Measurements from ENCODE around the gene TUBB2A.
"Not testable (repeated sequence)": the region's sequence is repeated elsewhere in the genome, so short reads cannot be mapped to it uniquely, and the experiment has no call there.

TUBB2A gene

DNA sequence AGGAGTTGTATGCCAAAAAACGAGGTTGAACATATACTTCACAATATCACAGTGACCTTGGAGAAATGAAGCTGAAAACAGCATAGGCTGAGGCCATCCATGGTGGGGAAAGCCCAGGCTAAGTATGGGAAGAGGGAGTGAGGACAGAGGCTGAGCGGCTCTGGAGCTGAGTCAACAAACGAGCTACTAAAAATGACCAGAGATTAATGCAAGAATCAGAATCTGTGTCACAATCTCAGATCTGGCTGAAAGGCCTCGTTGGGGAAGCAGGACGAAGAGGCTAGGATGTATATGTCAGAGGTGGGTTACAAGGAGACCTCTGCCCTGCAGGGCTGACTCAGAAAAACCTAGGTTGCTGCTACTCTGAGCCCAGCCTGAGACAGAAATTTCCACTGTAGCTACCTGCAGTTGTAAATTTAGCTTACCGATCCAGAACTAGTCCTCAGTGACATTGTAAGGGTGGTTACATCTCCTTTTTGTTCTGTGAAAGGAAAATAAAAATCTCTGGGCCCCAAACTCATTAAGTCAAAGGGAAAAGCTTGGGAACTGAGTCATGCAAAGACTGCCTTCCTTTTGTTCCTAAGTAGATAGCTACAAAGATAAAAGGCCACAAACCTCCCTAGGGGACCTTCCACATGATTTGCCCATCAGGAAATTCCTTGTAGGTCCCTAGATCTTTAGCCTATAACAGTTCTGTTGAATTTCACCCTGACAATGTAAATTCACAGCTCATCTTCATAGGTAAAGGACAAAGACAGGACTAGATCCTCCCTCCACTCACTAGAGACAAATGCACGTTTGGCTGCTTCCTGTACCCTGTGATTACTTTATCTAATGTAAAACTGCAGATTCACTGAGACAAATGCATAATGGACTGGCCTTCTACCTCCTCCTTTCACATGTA is 8.5 kb upstream of the TUBB2A start:
- DNase-seq (ENCODE audit: low read depth) = no peak

DNA sequence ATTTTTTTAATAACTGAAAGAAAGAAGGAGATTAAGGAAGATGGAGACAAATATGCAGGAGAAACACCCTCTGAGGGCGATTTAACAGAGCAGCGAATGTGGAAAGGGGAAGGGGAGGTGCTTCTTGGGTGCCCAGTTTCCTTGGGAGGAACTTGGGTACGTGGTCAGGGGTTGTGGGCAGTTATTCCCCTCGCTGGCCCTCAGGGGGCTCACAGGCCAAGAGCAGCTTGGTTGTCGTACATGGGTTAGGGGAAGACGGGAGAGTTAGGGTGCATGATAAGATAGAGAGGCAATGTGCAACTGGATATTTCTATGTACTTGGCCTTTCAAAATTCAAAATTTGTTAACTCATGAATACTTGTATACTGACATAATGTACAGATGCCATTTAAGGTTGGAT is 7.0 kb upstream of the TUBB2A start:
- H3K4me3 ChIP-seq (ENCODE audit: low read length) = no peak overlapping the region
- TF ChIP-seq, protein P1, sequence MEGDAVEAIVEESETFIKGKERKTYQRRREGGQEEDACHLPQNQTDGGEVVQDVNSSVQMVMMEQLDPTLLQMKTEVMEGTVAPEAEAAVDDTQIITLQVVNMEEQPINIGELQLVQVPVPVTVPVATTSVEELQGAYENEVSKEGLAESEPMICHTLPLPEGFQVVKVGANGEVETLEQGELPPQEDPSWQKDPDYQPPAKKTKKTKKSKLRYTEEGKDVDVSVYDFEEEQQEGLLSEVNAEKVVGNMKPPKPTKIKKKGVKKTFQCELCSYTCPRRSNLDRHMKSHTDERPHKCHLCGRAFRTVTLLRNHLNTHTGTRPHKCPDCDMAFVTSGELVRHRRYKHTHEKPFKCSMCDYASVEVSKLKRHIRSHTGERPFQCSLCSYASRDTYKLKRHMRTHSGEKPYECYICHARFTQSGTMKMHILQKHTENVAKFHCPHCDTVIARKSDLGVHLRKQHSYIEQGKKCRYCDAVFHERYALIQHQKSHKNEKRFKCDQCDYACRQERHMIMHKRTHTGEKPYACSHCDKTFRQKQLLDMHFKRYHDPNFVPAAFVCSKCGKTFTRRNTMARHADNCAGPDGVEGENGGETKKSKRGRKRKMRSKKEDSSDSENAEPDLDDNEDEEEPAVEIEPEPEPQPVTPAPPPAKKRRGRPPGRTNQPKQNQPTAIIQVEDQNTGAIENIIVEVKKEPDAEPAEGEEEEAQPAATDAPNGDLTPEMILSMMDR (conservative IDR thresholded peaks at IDR 0.05; ENCODE audit: low read depth, low read length) = no peak
- DNase-seq (ENCODE audit: low read depth) = no peak

More for the DNA sequence above, 8.5 kb upstream of the TUBB2A start:
- no peak overlapping the region for H3K4me3 ChIP-seq (ENCODE audit: low read length)
- TF ChIP-seq, protein P1 (conservative IDR thresholded peaks at IDR 0.05; ENCODE audit: low read depth, low read length) = no peak

DNA sequence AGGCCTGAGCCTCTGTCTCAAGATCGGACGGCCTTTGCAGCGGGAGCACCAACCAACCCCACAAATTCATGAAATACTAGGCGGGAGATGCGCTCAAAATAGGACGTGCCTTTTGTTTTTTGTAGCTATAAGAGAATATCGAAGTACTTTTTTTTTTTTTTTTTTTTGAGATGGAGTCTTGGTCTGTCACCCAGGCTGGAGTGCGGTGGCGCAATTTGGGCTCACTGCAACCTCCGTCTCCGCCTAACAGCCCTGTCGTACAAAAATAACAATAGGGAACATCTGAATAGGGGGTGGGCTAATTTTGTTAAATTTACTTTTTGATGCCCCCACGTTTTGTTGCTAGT is 5.9 kb upstream of the TUBB2A start:
- no peak for DNase-seq (ENCODE audit: low read depth)
- TF ChIP-seq, protein P1 (conservative IDR thresholded peaks at IDR 0.05; ENCODE audit: low read depth, low read length) = no peak
- peak overlapping the region; percentile 48 for H3K4me3 ChIP-seq (ENCODE audit: low read length)

DNA sequence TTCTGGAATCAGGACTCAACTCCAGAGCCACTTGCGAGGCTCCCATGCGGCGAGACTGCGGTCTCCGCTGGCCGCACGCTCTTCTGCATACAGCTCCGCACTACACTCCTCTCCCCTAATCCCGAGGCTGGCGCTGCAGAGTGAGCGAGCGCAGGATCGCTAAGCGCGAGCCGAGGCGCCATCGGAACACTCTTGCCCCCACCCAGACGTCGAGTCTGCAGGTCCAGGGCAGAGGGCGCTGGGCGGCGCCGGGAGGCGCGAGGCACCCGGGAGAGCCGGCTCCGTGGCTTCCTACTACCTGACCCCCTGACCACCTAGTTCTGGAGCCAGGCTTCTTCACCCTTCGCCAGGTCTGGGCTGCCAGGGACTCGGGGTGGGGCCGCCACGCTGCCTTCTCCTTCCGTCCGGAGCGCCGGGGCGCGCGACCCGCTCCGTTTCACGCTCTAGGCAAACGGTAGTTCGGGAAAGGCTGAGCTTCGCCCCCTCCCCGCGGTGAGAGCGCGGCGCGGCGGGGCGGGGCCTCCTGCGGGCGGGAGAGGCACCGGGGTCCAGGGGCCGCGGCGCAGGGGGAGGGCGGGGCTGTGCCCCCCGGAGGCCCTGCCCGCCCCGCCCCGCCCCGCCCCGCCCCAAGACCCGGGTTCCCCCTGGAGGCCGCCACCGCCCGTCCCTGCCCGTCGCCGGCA is 5.4 kb upstream of the TUBB2A start:
- DNase-seq (ENCODE audit: low read depth) = peak; percentile 54
- TF ChIP-seq, protein P1 (conservative IDR thresholded peaks at IDR 0.05; ENCODE audit: low read depth, low read length) = peak; percentile 25
- peak overlapping the region; percentile 64 for H3K4me3 ChIP-seq (ENCODE audit: low read length)

DNA sequence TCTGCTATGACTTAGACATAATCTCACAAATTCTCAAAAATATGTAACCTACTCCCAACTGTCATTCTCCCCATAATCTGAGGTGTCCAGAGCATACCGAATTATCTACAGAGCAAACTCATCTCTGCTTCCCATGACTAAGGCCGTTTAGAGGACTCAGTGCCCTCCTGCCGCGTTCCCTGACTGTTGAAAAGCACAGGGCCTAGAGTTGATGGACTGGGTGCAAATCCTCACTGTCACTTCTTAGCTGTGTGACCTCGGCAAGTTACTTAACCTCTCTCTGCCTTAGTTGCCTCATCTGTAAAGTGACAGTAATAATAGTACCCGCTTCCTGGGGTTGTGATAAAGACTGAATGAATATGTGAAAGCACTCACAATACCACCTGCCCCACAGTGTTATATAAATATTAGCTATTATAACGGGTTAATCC is 4.7 kb upstream of the TUBB2A start:
- H3K4me3 ChIP-seq (ENCODE audit: low read length) = peak overlapping the region; percentile 64
- TF ChIP-seq, protein P1 (conservative IDR thresholded peaks at IDR 0.05; ENCODE audit: low read depth, low read length) = no peak
- DNase-seq (ENCODE audit: low read depth) = no peak

DNA sequence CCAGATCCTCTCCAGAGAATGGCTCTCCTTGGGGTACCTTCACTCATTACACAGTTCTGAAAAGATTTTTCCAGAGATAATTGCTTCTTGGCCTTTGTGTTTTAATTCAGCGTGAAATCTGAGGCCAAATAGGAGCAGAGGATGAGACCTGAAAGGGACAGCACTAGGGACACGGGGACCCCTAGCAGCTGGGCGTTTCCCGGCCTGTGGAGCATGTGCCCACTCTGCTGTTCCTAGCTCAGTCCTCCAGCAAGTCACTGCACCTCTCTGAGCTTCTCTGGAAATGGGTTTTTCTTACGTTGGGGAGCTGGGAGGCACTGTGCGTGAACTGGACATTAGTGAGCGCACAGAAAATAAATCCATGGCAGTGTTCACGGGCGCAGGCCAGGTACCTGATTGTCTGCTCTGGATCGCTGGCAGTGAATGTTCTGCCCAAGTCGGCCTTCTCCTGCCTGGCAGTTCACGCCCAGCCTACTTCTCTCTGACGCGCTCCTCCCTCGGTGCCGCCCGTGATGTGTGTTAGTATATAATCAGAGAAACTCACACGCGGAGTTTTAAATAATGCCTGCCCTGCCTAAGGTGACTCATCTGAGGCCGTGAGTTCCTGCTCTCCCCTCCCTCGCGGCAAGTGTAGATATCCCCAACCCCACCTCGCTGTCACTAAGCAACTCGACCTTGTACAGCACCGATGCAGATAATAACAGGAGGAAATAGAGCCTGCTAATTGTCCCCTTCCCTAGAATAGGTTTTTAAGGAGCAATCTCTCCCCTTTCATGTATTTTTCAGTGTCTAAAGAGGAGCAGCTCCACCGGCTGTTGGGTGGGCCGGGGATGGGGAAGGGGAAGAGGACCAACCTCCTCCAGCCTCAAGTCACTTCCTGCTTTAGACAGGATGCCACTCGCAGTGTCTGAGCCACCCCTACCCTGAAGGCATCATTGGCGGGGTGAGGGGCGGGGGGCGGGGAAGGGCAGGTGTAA is 2.7 kb upstream of the TUBB2A start:
- no peak for DNase-seq (ENCODE audit: low read depth)
- no peak overlapping the region for H3K4me3 ChIP-seq (ENCODE audit: low read length)
- TF ChIP-seq, protein P1 (conservative IDR thresholded peaks at IDR 0.05; ENCODE audit: low read depth, low read length) = no peak

DNA sequence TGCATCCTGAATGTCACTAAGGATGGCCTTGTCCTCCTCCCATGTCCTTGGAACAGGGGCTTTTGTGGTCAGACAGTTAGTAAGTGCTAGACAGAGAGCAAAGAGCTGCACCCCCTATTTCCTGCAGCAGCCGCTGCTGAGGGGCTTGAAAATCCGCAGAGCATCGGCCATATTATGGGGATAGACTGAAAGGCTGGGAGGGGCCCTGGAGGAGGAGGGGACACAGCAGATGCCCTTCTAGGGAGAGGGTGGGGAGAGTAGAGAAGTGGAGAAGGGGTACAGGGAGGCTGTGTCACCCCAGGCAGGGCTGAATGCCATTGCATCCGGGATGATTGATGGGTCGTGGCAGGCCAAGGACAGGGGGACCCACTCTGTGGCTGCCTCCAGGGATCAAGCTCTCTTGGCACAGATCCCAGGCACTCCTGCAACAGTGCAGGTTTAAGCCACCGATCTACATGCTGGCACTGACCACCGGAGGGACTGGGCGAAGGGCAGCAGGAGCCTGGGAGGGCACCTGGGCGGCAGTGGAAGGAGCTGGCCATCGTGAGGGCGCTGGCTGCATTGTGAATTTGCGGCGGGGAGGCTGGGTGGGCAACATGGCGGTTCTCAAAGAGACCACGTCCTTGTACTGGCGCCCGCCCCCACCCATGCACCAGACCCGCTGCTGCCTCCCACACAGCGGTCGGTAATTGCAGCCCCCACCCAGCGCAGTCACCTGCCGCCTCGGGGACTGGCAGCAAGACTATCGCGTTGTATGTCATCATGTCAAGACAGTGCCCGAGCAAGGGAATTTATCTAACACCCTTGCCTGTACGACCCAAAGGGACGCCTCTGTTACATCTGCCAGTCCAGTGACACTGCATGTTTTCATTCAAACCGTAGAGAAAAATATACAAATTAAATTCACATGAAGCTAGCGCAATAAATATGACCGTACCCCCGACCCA is 887 bp downstream of the TUBB2A start:
- not testable (repeated sequence) for DNase-seq (ENCODE audit: low read depth)
- peak overlapping the region; percentile 90 for H3K4me3 ChIP-seq (ENCODE audit: low read length)

DNA sequence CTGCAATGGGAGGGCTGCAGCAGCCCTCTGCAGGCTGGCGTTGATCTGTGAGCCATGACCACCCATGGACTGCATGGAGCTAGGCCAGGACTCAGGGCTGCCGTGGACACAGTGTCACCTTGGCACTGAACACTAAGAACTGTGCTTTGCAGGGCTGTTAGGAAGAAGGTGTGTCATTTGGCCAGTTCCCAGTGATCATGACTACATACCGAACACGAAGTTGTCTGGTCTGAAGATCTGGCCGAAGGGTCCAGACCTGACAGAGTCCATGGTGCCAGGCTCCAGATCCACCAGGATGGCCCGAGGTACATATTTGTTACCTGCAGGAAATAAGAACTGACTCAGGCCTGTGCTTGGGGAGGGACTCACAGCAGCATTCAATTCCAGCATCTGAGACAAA is 1.9 kb downstream of the TUBB2A start:
- not testable (repeated sequence) for H3K4me3 ChIP-seq (ENCODE audit: low read length); DNase-seq (ENCODE audit: low read depth)
